Measurements from ENCODE around the gene PFKP.
"Not testable (repeated sequence)": the region's sequence is repeated elsewhere in the genome, so short reads cannot be mapped to it uniquely, and the experiment has no call there.

The PFKP gene

GRCh38 chr10:3104251-3104918 lies 37.0 kb downstream of the PFKP start:
- DNase-seq (ENCODE audit: insufficient read length, low spot score) (no peak), FAIRE-seq (no peak)
- TF ChIP-seq POLR2A (IDR thresholded peaks at IDR 0.05; ENCODE audit: low read depth, low read length): no peak

GRCh38 chr10:3105166-3105565 lies 37.8 kb downstream of the PFKP start:
- no peak for DNase-seq (ENCODE audit: insufficient read length, low spot score)
- no peak for TF ChIP-seq POLR2A (IDR thresholded peaks at IDR 0.05; ENCODE audit: low read depth, low read length)
- no peak for FAIRE-seq

GRCh38 chr10:3105905-3106304 lies 38.6 kb downstream of the PFKP start:
- DNase-seq (ENCODE audit: insufficient read length, low spot score) (no peak), FAIRE-seq (no peak)
- TF ChIP-seq POLR2A (IDR thresholded peaks at IDR 0.05; ENCODE audit: low read depth, low read length): no peak

GRCh38 chr10:3106328-3106727 lies 39.0 kb downstream of the PFKP start:
- DNase-seq (ENCODE audit: insufficient read length, low spot score); FAIRE-seq: not testable (repeated sequence)

- FAIRE-seq: no peak
- TF ChIP-seq POLR2A (IDR thresholded peaks at IDR 0.05; ENCODE audit: low read depth, low read length): no peak
- no peak for DNase-seq (ENCODE audit: insufficient read length, low spot score)
Measured at GRCh38 chr10:3106928-3107425, 39.6 kb downstream of the PFKP start.

- no peak for TF ChIP-seq POLR2A (IDR thresholded peaks at IDR 0.05; ENCODE audit: low read depth, low read length)
- DNase-seq (ENCODE audit: insufficient read length, low spot score) (peak; percentile 73), FAIRE-seq (no peak)
Measured at GRCh38 chr10:3107426-3107961, 40.1 kb downstream of the PFKP start.

- DNase-seq (ENCODE audit: insufficient read length, low spot score): no peak
- no peak for FAIRE-seq
Measured at GRCh38 chr10:3108033-3108432, 40.7 kb downstream of the PFKP start.

GRCh38 chr10:3108575-3109105 lies 41.3 kb downstream of the PFKP start:
- no peak for TF ChIP-seq POLR2A (IDR thresholded peaks at IDR 0.05; ENCODE audit: low read depth, low read length)
- DNase-seq (ENCODE audit: insufficient read length, low spot score) (no peak), FAIRE-seq (no peak)

More at GRCh38 chr10:3108033-3108432, 40.7 kb downstream of the PFKP start:
- no peak for TF ChIP-seq POLR2A (IDR thresholded peaks at IDR 0.05; ENCODE audit: low read depth, low read length)

GRCh38 chr10:3109196-3109595 lies 41.8 kb downstream of the PFKP start:
- DNase-seq (ENCODE audit: insufficient read length, low spot score): no peak
- TF ChIP-seq POLR2A (IDR thresholded peaks at IDR 0.05; ENCODE audit: low read depth, low read length): no peak
- no peak for FAIRE-seq

GRCh38 chr10:3109633-3110032 lies 42.3 kb downstream of the PFKP start:
- no peak for TF ChIP-seq POLR2A (IDR thresholded peaks at IDR 0.05; ENCODE audit: low read depth, low read length)
- DNase-seq (ENCODE audit: insufficient read length, low spot score) (no peak), FAIRE-seq (no peak)

- DNase-seq (ENCODE audit: insufficient read length, low spot score) (no peak), FAIRE-seq (no peak)
- TF ChIP-seq POLR2A (IDR thresholded peaks at IDR 0.05; ENCODE audit: low read depth, low read length): no peak
Measured at GRCh38 chr10:3110782-3111620, 43.7 kb downstream of the PFKP start.

- DNase-seq (ENCODE audit: insufficient read length, low spot score) (no peak), FAIRE-seq (no peak)
- no peak for TF ChIP-seq POLR2A (IDR thresholded peaks at IDR 0.05; ENCODE audit: low read depth, low read length)
Measured at GRCh38 chr10:3111621-3112163, 44.3 kb downstream of the PFKP start.

- FAIRE-seq (no peak), DNase-seq (ENCODE audit: insufficient read length, low spot score) (no peak)
- no peak for TF ChIP-seq POLR2A (IDR thresholded peaks at IDR 0.05; ENCODE audit: low read depth, low read length)
Measured at GRCh38 chr10:3113343-3113720, 46.0 kb downstream of the PFKP start.

GRCh38 chr10:3115685-3116084 lies 48.3 kb downstream of the PFKP start:
- no peak for DNase-seq (ENCODE audit: insufficient read length, low spot score)
- TF ChIP-seq POLR2A (IDR thresholded peaks at IDR 0.05; ENCODE audit: low read depth, low read length): no peak
- no peak for FAIRE-seq
